HCT116 (cell line): ENCODE data around the gene DNAJC6.

Source experiments
- CEBPB ChIP-seq: IDR thresholded peaks from 2 replicates; pipeline ENCODE4 v1.6.1; 2012; ENCODE audit warnings: low read depth
- CTCF ChIP-seq, 3 experiments: fragments of 200-600 bp in 1 of 3; sonication (generic) in 1 of 3; IDR thresholded peaks in 2 of 3; conservative IDR thresholded peaks in 1 of 3; 2 replicates each; pipeline ENCODE4 v1.5.1; 2012 to 2017; ENCODE audit warnings: low read depth in 2 of 3, low read length in 2 of 3, antibody characterized with exemption in 1 of 3, borderline replicate concordance in 1 of 3, control low read depth in 1 of 3, mild to moderate bottlenecking in 1 of 3, mixed read lengths in 1 of 3, mixed run types in 1 of 3, moderate library complexity in 1 of 3; ENCODE audit not compliant: insufficient read depth in 1 of 3
- EZH2 ChIP-seq: fragments of 200-600 bp; sonication (generic); IDR thresholded peaks from 2 replicates; pipeline ENCODE4 v1.6.1; 2017; ENCODE audit warnings: antibody characterized with exemption, mixed run types
- POLR2A ChIP-seq: IDR thresholded peaks from 2 replicates; pipeline ENCODE4 v1.7.0; 2011; ENCODE audit warnings: borderline replicate concordance; ENCODE audit not compliant: insufficient read depth, insufficient read length; ENCODE audit errors: extremely low read depth
- POLR2AphosphoS5 ChIP-seq: IDR thresholded peaks from 2 replicates; pipeline ENCODE4 v1.6.1; 2011; ENCODE audit warnings: mild to moderate bottlenecking, low read depth, low read length, moderate library complexity
- RAD21 ChIP-seq: IDR thresholded peaks from 2 replicates; pipeline ENCODE4 v1.6.1; 2012; ENCODE audit warnings: low read depth, mild to moderate bottlenecking
- SP1 ChIP-seq: IDR thresholded peaks from 2 replicates; pipeline ENCODE4 v1.6.1; 2012; ENCODE audit warnings: low read depth
- YY1 ChIP-seq: IDR thresholded peaks from 2 replicates; pipeline ENCODE4 v1.6.1; 2011; ENCODE audit warnings: low read length, low read depth, moderate library complexity, mild to moderate bottlenecking; ENCODE audit not compliant: insufficient replicate concordance; ENCODE audit errors: extremely low read depth
- ZFX ChIP-seq: fragments of 450-650 bp; IDR thresholded peaks from 2 replicates; pipeline ENCODE4 v1.6.1; 2017

- TF ChIP-seq CTCF (IDR thresholded peaks at IDR 0.05 in 2 of 3, conservative IDR thresholded peaks at IDR 0.05 in 1 of 3; ENCODE audit: borderline replicate concordance in 1 of 3, insufficient read depth in 1 of 3, low read depth in 2 of 3, low read length in 2 of 3) (no peak), RAD21 (no peak), CEBPB (no peak), EZH2 (no peak), POLR2AphosphoS5 (no peak), SP1 (no peak), POLR2A (no peak), YY1 (no peak), ZFX (no peak)
Observed at GRCh38 chr1:65310078-65310587, 790 bp downstream of the DNAJC6 start.
